Loucy (cell line): ENCODE results near the gene WFIKKN1.

ENCODE experiments used
- CTCF ChIP-seq: fragments of 200-600 bp; sonication (generic); conservative IDR thresholded peaks from 2 replicates; pipeline ENCODE4 v1.5.1; 2014; ENCODE audit warnings: mild to moderate bottlenecking, antibody characterized with exemption, low read length
- EZH2phosphoT487 ChIP-seq: fragments of 200-600 bp; IDR thresholded peaks from 2 replicates; pipeline ENCODE4 v1.6.1; 2018; ENCODE audit warnings: antibody characterized with exemption, mild to moderate bottlenecking, moderate library complexity, borderline replicate concordance

- no peak for TF ChIP-seq EZH2phosphoT487
- TF ChIP-seq CTCF = no peak
Measured at GRCh38 chr16:678858-679813, 48.4 kb downstream of the WFIKKN1 start.
